OCI-LY7 (cell line): ENCODE measurements around the gene LAGE3. TPM values are rescaled to one million over a fixed set of nuclear protein-coding genes. Genes with fewer than 3 reads are reported as not detected.

Source experiments
- BruUV-seq: library from RNA; stranded (reverse); fragments of 400-500 nt; replicated peaks from 2 replicates; lab custom pipeline; 2021; lab: Mats Ljungman, UMichigan
- CTCF ChIA-PET: fragments of 300-600 bp; sonication (Branson Sonifier 250); formaldehyde crosslinking; loops from one replicate; lab custom pipeline; 2022; ENCODE audit warnings: antibody characterized with exemption; ENCODE audit not compliant: unreplicated experiment; lab: Charles Lee
- POLR2A ChIA-PET: fragments of 300-600 bp; sonication (Branson Sonifier 250); formaldehyde crosslinking; loops from one replicate; lab custom pipeline; 2022; ENCODE audit warnings: antibody characterized with exemption; lab: Charles Lee
- DNase-seq: peaks from one replicate; pipeline ENCODE4 v3.0.0-alpha.2; 2015; ENCODE audit warnings: low spot score
- H2AFZ ChIP-seq: fragments of 200-600 bp; sonication (generic), shearing (Covaris generic); 2 replicates; pipeline ENCODE4 v1.6.1; 2014; ENCODE audit warnings: mild to moderate bottlenecking, antibody characterized with exemption, low read length, moderate library complexity
- H3K27ac ChIP-seq: fragments of 200-600 bp; sonication (generic); 2 replicates; pipeline ENCODE4 v1.5.1; 2014; ENCODE audit warnings: mixed run types, low read depth, mild to moderate bottlenecking, moderate library complexity, low read length, inconsistent platforms; ENCODE audit not compliant: poor library complexity, severe bottlenecking
- H3K36me3 ChIP-seq: fragments of 200-600 bp; sonication (generic); 2 replicates; pipeline ENCODE4 v1.6.1; 2014; ENCODE audit warnings: mild to moderate bottlenecking, antibody characterized with exemption, low read length, moderate library complexity, mixed read lengths; ENCODE audit not compliant: insufficient read depth
- H3K4me1 ChIP-seq: fragments of 200-600 bp; sonication (generic); 2 replicates; pipeline ENCODE4 v1.5.1; 2014; ENCODE audit warnings: mild to moderate bottlenecking, low read length; ENCODE audit not compliant: insufficient read depth, poor library complexity, severe bottlenecking
- H3K4me2 ChIP-seq: fragments of 200-600 bp; sonication (generic); 2 replicates; pipeline ENCODE4 v1.6.1; 2014; ENCODE audit warnings: mild to moderate bottlenecking, low read length
- H3K4me3 ChIP-seq: fragments of 200-600 bp; sonication (generic); 2 replicates; pipeline ENCODE4 v1.5.1; 2014; ENCODE audit warnings: mild to moderate bottlenecking, low read depth, low read length; ENCODE audit not compliant: poor library complexity, severe bottlenecking
- H3K79me2 ChIP-seq: fragments of 200-600 bp; sonication (generic); 2 replicates; pipeline ENCODE4 v1.6.1; 2016; ENCODE audit warnings: low read depth, mild to moderate bottlenecking, low read length, moderate library complexity, mixed read lengths; ENCODE audit not compliant: insufficient read depth
- H3K9me2 ChIP-seq: fragments of 200-600 bp; sonication (generic); 2 replicates; pipeline ENCODE4 v1.6.1; 2016; ENCODE audit warnings: mild to moderate bottlenecking, low read length, mixed read lengths; ENCODE audit not compliant: insufficient read depth
- H3K9me3 ChIP-seq: fragments of 200-600 bp; sonication (generic); 2 replicates; pipeline ENCODE4 v1.6.1; 2014; ENCODE audit warnings: mild to moderate bottlenecking, mixed run types, low read length, mixed read lengths
- H4K20me1 ChIP-seq: fragments of 200-600 bp; sonication (generic); 2 replicates; pipeline ENCODE4 v1.6.1; 2014; ENCODE audit warnings: mild to moderate bottlenecking, antibody characterized with exemption, low read length, moderate library complexity, mixed read lengths; ENCODE audit not compliant: insufficient read depth
- CTCF ChIP-seq: fragments of 200-600 bp; sonication (generic); conservative IDR thresholded peaks from 2 replicates; pipeline ENCODE4 v1.5.1; 2014; ENCODE audit warnings: mild to moderate bottlenecking, antibody characterized with exemption, low read length, moderate library complexity, mixed read lengths
- EZH2phosphoT487 ChIP-seq: fragments of 200-600 bp; sonication (generic); IDR thresholded peaks from 2 replicates; pipeline ENCODE4 v1.6.1; 2018; ENCODE audit warnings: low read depth, borderline replicate concordance, mild to moderate bottlenecking, mixed run types, antibody characterized with exemption, low read length, moderate library complexity, mixed read lengths
- intact Hi-C: fragments of 100-400 bp; cut with micrococcal nuclease; formaldehyde crosslinking; loops from one replicate; pipeline ENCODE4 v1.10.0; 2022; ENCODE audit not compliant: unreplicated experiment
- total RNA-seq, 2 experiments: library from RNA; depleted of rRNA in 1 of 2; stranded (reverse); fragments of >200 nt in 1 of 2; shearing (Covaris generic) in 1 of 2; gene quantifications; 2 replicates each; pipeline ENCODE4 v1.2.3, GENCODE V29; 2014 to 2022

LAGE3 gene
- total RNA-seq, 2 experiments from 2014 or later: 40.6 to 70.1 TPM

GRCh38 chrX:154515966-154516655, 37.0 kb upstream of the LAGE3 start, which contains the start of gene FAM3A:
FAM3A (minus strand) TSS chrX:154516232; CDS start chrX:154515772, 460 bp downstream.
- intact Hi-C loops: loop anchor here (5.0 kb wide), 1 partner anchor 39 kb away; the partner anchor contains the start of gene LAGE3
- Histone ChIP-seq H3K4me2 (peak within 1 kb of the TSS; percentile 93), H3K9me2 (no peaks in the 10 kb centered on the region), H3K27ac (no peak within 1 kb of the TSS), H4K20me1 (no peaks in the 10 kb centered on the region), H3K36me3 (no peaks in the 10 kb centered on the region), H3K79me2 (no peaks in the 10 kb centered on the region), H2AFZ (peak within 1 kb of the TSS; percentile 88), H3K4me3 (peak within 1 kb of the TSS; percentile 91), H3K9me3 (no peaks in the 10 kb centered on the region), H3K4me1 (peaks cover 13% of the 10 kb centered on the region)
- ChIA-PET POLR2A (interaction anchor here (0.6 to 1.2 kb wide), 5 partner anchors 12 to 593 kb away, joined by 3 to 4 read pairs (median 3); partner anchors contain the start of gene UBL4A), CTCF (interaction anchor here (0.9 to 1.4 kb wide), 2 partner anchors 12 to 16 kb away, joined by 3 read pairs; no protein-coding TSS in a partner anchor)
- no peak for TF ChIP-seq EZH2phosphoT487
- TF ChIP-seq CTCF: no peak
- BruUV-seq: no TSS peak
- DNase-seq: peak; percentile 89

- intact Hi-C loops: loop anchor here (5.0 kb wide), 1 partner anchor 38 kb away; the partner anchor contains the start of gene LAGE3
- Histone ChIP-seq H3K4me3 (peak overlapping the region; percentile 91), H3K4me2 (peak overlapping the region; percentile 93), H3K9me3 (no peaks in the 10 kb centered on the region), H3K27ac (no peak overlapping the region), H4K20me1 (no peaks in the 10 kb centered on the region), H2AFZ (peak overlapping the region; percentile 54; the same call in 1 of the 2 replicates), H3K79me2 (no peaks in the 10 kb centered on the region), H3K36me3 (no peaks in the 10 kb centered on the region), H3K4me1 (peaks cover 13% of the 10 kb centered on the region), H3K9me2 (no peaks in the 10 kb centered on the region)
- CTCF ChIA-PET: interaction anchor here (0.9 kb wide), 1 partner anchor 15 kb away, joined by 3 read pairs; no protein-coding TSS in a partner anchor
- POLR2A ChIA-PET: interaction anchor here (0.7 to 1.0 kb wide), 2 partner anchors 86 to 592 kb away, joined by 3 read pairs; partner anchors contain the start of gene ATP6AP1
- no TSS peak for BruUV-seq
- DNase-seq: peak; percentile 14
- TF ChIP-seq CTCF (no peak), EZH2phosphoT487 (no peak)
These were observed 36.2 kb upstream of the LAGE3 start for GRCh38 chrX:154515090-154515965.
